Epithelial cell of proximal tubule (primary cell): ENCODE measurements around the gene DOCK1. TPM values are rescaled to one million over a fixed set of nuclear protein-coding genes. Genes with fewer than 3 reads are reported as not detected.

Experiments used
- DNase-seq: peaks from one replicate; pipeline ENCODE4 v3.0.0-alpha.2; 2011; ENCODE audit warnings: low read depth
- H3K4me3 ChIP-seq: 2 replicates; pipeline ENCODE4 v1.5.1; 2011; ENCODE audit warnings: low read depth, mild to moderate bottlenecking, low read length
- CTCF ChIP-seq: conservative IDR thresholded peaks from 2 replicates; pipeline ENCODE4 v1.5.1; 2012; ENCODE audit warnings: low read depth, mild to moderate bottlenecking, low read length
- total RNA-seq: library from RNA; depleted of rRNA; stranded (reverse); fragments of >200 nt; gene quantifications from 2 replicates; pipeline ENCODE4 v1.2.3, GENCODE V29; 2015

Gene DOCK1
- total RNA-seq, 1 donor from 2014 or later: 31.9 TPM

GRCh38 chr10:127272076-127272475 is 366.8 kb downstream of the DOCK1 start:
- no peak for TF ChIP-seq CTCF
- DNase-seq: no peak
- H3K4me3 ChIP-seq: no peak overlapping the region

GRCh38 chr10:127275272-127275671 is 370.0 kb downstream of the DOCK1 start:
- DNase-seq: no peak
- H3K4me3 ChIP-seq: no peak overlapping the region
- TF ChIP-seq CTCF: no peak

DNA sequence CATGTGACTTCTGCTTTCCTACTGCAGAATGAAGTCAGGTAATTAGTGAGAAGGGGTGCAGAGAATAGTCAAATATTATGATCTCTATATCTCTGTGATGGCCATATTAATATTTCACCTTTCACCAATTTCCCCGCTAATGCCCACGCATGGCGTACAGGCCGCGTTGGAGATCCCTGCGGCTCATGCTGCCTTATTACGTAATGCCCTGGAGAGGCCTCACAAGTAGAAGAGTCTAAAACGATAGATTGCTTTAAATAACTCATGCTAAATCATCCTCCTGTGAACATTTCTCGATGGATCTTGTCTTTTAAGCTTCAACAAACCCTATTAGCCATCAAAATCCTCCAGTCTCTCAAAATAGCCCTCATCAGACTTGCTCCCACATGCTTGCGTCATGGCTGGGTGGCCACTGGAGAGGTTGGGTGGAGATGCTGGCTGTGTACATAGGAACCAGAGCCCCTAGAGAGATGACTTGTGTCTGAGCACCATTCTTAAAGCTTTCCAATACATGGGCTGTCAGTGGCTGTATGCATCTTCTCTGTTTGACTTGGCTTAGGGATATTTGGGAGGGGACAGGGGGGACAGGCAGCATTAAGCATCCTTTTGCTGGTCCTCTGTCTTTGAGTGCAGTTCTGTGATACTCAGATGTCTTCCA is 370.7 kb downstream of the DOCK1 start:
- no peak overlapping the region for H3K4me3 ChIP-seq
- no peak for TF ChIP-seq CTCF
- no peak for DNase-seq

- no peak overlapping the region for H3K4me3 ChIP-seq
- no peak for TF ChIP-seq CTCF
- DNase-seq: no peak
Measured at GRCh38 chr10:127276794-127277462, 371.7 kb downstream of the DOCK1 start.

DNA sequence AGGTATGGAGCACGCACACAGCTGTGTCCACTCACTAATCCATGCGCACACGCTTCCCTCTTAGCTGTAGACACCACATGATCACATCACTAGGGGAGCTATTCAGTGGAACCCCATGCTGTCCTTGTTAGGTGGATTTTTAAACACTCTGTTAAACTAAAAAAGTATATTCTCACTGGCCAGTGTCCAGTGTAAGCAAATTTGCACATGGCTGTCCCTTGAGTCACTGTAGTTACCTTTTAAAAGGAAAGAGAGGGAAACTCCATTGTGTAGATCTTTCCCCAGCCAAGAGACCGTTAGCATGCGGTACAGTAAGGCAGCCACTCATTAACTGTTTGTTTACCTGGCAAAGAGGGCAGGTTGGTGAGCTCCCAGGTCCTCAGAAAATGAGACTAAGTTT is 372.8 kb downstream of the DOCK1 start:
- TF ChIP-seq CTCF: peak; percentile 39
- no peak overlapping the region for H3K4me3 ChIP-seq
- peak; percentile 91 for DNase-seq

DNA sequence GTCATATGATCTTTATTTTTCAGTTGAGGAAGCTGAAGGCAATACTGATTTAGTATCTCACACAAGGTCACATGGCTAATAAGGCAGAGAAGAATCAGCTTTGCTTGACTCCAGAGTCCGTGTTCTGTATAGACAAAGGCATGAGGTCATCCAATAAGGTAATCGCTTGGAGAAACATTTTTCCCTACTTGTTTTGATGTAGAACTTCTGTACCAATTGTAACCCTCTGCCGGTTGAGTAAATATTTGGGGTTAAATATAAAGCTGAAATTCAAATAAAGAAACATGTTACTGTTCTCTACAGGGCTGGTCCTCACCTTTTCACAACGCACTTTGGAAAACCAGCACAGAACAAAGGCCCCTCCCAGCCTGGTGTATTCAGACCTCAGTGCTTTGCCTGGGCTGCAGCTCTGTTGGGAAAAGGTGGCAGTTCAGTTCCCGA is 374.1 kb downstream of the DOCK1 start:
- no peak for DNase-seq

More for the DNA sequence above, 374.1 kb downstream of the DOCK1 start:
- TF ChIP-seq CTCF: no peak
- no peak overlapping the region for H3K4me3 ChIP-seq
